MM.1S (cell line): ENCODE data around the gene POP5.

ENCODE experiments used
- CTCF ChIP-seq: fragments of 300-600 bp; sonication (generic); IDR thresholded peaks from 2 replicates; pipeline ENCODE4 v1.5.1; 2016; ENCODE audit warnings: antibody characterized with exemption, low read length, mixed read lengths
- EZH2 ChIP-seq: fragments of 300-600 bp; sonication (generic); optimal IDR thresholded peaks from 2 replicates; pipeline ENCODE3; 2017; ENCODE audit warnings: low read depth, mild to moderate bottlenecking, antibody characterized with exemption, low read length, mixed read lengths
- EZH2phosphoT487 ChIP-seq: fragments of 300-600 bp; sonication (generic); IDR thresholded peaks from 2 replicates; pipeline ENCODE4 v1.6.1; 2018; ENCODE audit warnings: antibody characterized with exemption, low read length

DNA sequence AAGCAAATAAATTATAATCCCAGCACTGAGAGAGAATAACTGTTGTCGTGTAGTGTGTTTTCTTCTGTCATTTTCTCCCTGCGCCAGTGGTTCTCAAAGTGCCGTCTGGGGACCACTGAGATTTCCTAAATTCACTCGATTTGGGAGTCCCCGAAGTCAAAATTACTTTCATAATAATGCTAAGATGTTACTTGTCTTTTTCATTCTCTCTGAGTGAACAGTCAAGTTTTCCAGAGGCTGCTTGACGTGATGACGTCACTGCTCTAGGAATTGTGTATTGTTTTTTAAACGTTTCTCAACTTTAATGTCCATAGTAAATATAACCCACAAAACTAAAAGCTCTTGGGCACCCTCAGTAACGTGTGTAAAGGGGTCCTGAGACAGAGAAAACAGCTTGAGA lies 796 bp upstream of the POP5 start:
- TF ChIP-seq EZH2 (no peak), CTCF (no peak), EZH2phosphoT487 (no peak)
